ENCODE data around the gene LAMP1.
"Not testable (repeated sequence)": the region's sequence is repeated elsewhere in the genome, so short reads cannot be mapped to it uniquely, and the experiment has no call there.

LAMP1 gene

GRCh38 chr13:113365583-113365970 is 68.5 kb downstream of the LAMP1 start:
- no peaks in the 10 kb centered on the region for H3K27me3 ChIP-seq (ENCODE audit: control insufficient read depth, insufficient read depth, low read length)
- no peaks in the 10 kb centered on the region for H3K4me1 ChIP-seq
- H3K79me2 ChIP-seq = no peaks in the 10 kb centered on the region
- H3K9me3 ChIP-seq (ENCODE audit: control insufficient read depth, low read length) = no peaks in the 10 kb centered on the region
- no peak overlapping the region for H3K4me2 ChIP-seq (ENCODE audit: low read length)
- H3K27ac ChIP-seq = no peak overlapping the region
- H3K4me3 ChIP-seq (ENCODE audit: low read depth, low read length) = no peak overlapping the region
- no peak for TF ChIP-seq CTCF (IDR thresholded peaks at IDR 0.05)
- no peak overlapping the region for H2AFZ ChIP-seq
- no peak overlapping the region for H3K9ac ChIP-seq
- H3K36me3 ChIP-seq (ENCODE audit: control insufficient read depth, insufficient read depth, low read length) = no peaks in the 10 kb centered on the region

- no peak overlapping the region for H3K27ac ChIP-seq
- H3K4me2 ChIP-seq (ENCODE audit: low read length) = no peak overlapping the region
- H3K79me2 ChIP-seq = no peaks in the 10 kb centered on the region
- H3K9ac ChIP-seq = no peak overlapping the region
- no peak overlapping the region for H3K4me3 ChIP-seq (ENCODE audit: low read depth, low read length)
- no peaks in the 10 kb centered on the region for H3K27me3 ChIP-seq (ENCODE audit: control insufficient read depth, insufficient read depth, low read length)
- no peaks in the 10 kb centered on the region for H3K36me3 ChIP-seq (ENCODE audit: control insufficient read depth, insufficient read depth, low read length)
- no peaks in the 10 kb centered on the region for H3K4me1 ChIP-seq
- TF ChIP-seq CTCF (IDR thresholded peaks at IDR 0.05) = no peak
- H2AFZ ChIP-seq = no peak overlapping the region
- H3K9me3 ChIP-seq (ENCODE audit: control insufficient read depth, low read length) = no peaks in the 10 kb centered on the region
These were observed 69.0 kb downstream of the LAMP1 start for GRCh38 chr13:113365971-113366588.

GRCh38 chr13:113367020-113367560 is 70.1 kb downstream of the LAMP1 start:
- Histone ChIP-seq H3K27me3 (ENCODE audit: control insufficient read depth, insufficient read depth, low read length) (no peaks in the 10 kb centered on the region), H3K27ac (no peak overlapping the region)

GRCh38 chr13:113367771-113368170 is 70.7 kb downstream of the LAMP1 start:
- Histone ChIP-seq H3K4me2 (ENCODE audit: low read length) (no peak overlapping the region), H3K4me3 (ENCODE audit: low read depth, low read length) (no peak overlapping the region), H3K4me1 (no peaks in the 10 kb centered on the region), H3K27me3 (ENCODE audit: control insufficient read depth, insufficient read depth, low read length) (no peaks in the 10 kb centered on the region), H3K36me3 (ENCODE audit: control insufficient read depth, insufficient read depth, low read length) (no peaks in the 10 kb centered on the region), H3K27ac (no peak overlapping the region), H3K9me3 (ENCODE audit: control insufficient read depth, low read length) (no peaks in the 10 kb centered on the region), H3K9ac (no peak overlapping the region), H2AFZ (no peak overlapping the region), H3K79me2 (no peaks in the 10 kb centered on the region)
- no peak for TF ChIP-seq CTCF (IDR thresholded peaks at IDR 0.05)

More at GRCh38 chr13:113367020-113367560, 70.1 kb downstream of the LAMP1 start:
- H3K4me1 ChIP-seq = no peaks in the 10 kb centered on the region
- no peak overlapping the region for H2AFZ ChIP-seq
- no peak overlapping the region for H3K9ac ChIP-seq
- no peak for TF ChIP-seq CTCF (IDR thresholded peaks at IDR 0.05)
- no peak overlapping the region for H3K4me2 ChIP-seq (ENCODE audit: low read length)
- no peaks in the 10 kb centered on the region for H3K36me3 ChIP-seq (ENCODE audit: control insufficient read depth, insufficient read depth, low read length)
- H3K79me2 ChIP-seq = no peaks in the 10 kb centered on the region
- H3K4me3 ChIP-seq (ENCODE audit: low read depth, low read length) = no peak overlapping the region
- H3K9me3 ChIP-seq (ENCODE audit: control insufficient read depth, low read length) = no peaks in the 10 kb centered on the region

- not testable (repeated sequence) for H3K27me3 ChIP-seq (ENCODE audit: control insufficient read depth, insufficient read depth, low read length); H3K4me2 ChIP-seq (ENCODE audit: low read length); H3K9me3 ChIP-seq (ENCODE audit: control insufficient read depth, low read length); H3K36me3 ChIP-seq (ENCODE audit: control insufficient read depth, insufficient read depth, low read length); H3K4me1 ChIP-seq; H2AFZ ChIP-seq; H3K9ac ChIP-seq; H3K79me2 ChIP-seq; H3K4me3 ChIP-seq (ENCODE audit: low read depth, low read length); H3K27ac ChIP-seq
These were observed 71.3 kb downstream of the LAMP1 start for GRCh38 chr13:113368353-113368752.
